ENCODE data around the gene PAPPA2.

DNA sequence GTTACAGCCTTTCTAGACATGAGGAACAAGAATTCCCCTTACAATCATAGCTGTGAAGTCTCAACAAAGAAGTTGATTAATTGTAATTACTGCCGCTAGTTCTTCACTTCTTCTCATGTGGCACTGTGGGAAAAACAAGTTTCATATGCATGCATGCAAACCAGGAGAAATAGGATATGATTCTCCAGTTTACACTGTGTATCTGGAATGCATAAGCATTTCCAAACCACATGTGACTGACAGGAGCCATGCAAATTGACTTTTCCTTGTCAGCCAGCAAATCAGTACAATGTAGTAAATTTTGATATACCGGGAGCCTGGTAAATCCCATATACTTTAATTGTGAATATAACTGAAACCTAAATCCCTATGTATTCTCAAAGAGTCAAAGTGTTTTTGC lies 279.3 kb downstream of the PAPPA2 start:
- TF ChIP-seq POLR2A (IDR thresholded peaks at IDR 0.05; ENCODE audit: low read depth, low read length): no peak
- no peak for TF ChIP-seq TAF1 (IDR thresholded peaks at IDR 0.05; ENCODE audit: borderline replicate concordance, low read depth, low read length)
